Suppressor macrophage treated with lipopolysaccharide for 4 hours (primary cell): ENCODE measurements around the gene IQSEC1.

Experiments used
- DNase-seq: peaks from one replicate; pipeline ENCODE4 v3.0.0-alpha.2; 2020

Gene IQSEC1

GRCh38 chr3:12929801-12930200 is 143.4 kb downstream of the IQSEC1 start:
- DNase-seq = no peak

DNA sequence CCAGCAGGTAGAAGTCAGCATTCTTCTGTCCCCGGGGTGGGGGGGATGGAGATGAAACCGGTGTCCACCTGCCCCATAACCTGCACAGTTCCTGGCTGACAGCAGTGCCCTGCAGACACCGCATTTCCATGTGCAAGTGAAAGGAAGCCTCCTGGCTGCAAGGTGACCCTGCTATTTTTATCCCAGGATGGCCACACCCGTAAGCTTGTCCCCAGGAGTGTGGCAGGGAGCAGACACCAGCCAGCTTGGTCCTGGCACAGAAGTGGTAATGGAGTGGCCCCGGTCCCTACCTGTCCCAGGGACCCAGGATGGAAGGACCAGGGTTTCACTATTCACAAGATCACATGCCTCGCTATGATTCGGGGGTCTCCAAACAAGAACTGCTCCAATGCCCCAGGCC is 146.6 kb downstream of the IQSEC1 start:
- no peak for DNase-seq

GRCh38 chr3:12925648-12926047 is 147.6 kb downstream of the IQSEC1 start:
- no peak for DNase-seq

DNA sequence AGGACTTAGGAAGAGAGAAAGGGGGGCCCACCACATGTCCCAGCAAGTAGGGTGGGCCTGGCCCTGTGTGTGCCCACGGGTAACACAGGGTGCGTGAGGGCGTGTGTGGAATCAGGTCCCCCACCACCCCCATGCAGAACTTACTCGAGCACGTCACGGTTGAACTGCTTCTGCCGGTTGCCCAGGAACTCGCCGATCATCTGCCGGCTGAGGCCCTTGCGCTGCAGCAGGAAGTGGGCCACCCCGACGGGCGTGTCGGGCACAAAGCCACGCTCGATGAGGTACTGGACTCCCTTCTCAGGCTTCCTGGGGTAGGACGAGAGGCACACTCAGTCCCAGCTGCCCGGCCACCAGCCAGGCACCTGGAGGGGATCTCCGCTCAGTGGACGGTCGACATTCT is 148.8 kb downstream of the IQSEC1 start:
- no peak for DNase-seq

GRCh38 chr3:12922881-12923431 is 150.3 kb downstream of the IQSEC1 start:
- DNase-seq = no peak

DNA sequence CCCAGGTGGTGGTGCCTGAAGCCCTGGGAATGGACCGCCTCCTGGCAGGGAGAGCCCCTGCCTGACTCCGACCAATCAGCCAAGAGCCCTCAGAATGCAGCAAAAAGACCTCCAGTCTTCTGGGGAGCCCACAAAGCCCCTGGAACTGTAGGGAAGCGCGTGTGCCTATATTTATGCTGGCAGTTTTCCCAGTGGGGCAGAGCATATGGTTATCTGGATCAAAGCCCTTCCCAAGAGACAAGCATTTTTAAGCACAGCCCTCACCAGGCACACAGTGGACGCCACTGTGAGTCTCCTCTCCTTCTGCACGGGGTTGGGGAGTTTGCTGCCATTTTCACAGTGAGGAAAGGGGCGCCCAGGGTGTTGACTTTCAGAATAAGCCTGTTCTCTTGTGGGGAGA is 150.9 kb downstream of the IQSEC1 start:
- DNase-seq = no peak

DNA sequence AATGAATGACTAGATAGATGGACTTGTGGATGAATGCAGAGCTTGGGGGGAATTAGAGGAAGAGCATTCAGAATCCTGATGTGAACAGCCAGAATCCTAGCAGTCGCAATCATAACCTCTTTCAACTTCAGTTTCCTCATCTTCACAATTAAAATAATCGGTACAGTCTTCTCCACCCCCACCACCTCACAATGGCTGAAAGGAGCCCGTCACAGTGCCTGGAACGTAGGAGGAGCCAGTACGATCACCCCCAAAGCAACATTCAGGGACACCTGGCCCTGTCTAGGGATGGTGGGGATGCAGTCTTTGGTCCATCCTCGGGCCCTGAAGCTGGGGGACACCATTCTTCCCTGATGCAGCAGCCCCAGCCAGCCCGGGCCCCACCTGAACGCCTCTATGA is 151.5 kb downstream of the IQSEC1 start:
- DNase-seq = no peak

DNA sequence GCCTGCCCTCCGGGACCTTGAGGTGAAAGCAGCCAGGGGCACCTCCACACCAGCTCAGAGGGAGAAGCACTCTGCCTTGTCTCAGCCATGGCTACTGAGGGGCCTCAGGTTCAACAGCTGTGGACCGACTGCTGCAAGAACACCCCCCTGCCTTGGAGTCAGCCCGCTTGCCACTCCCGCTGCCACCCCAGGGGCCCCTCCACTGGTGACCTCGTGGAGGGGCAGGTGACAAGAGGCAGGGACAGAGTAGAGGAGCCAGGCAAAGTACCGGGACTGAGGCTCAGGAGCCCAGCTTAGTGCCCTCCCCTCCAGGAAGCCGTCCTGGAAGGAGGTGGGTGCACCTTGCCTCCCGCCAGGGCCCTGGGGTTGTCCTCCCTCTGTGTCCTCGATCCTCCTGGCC is 152.3 kb downstream of the IQSEC1 start:
- no peak for DNase-seq

GRCh38 chr3:12919205-12919604 is 154.0 kb downstream of the IQSEC1 start:
- no peak for DNase-seq

DNA sequence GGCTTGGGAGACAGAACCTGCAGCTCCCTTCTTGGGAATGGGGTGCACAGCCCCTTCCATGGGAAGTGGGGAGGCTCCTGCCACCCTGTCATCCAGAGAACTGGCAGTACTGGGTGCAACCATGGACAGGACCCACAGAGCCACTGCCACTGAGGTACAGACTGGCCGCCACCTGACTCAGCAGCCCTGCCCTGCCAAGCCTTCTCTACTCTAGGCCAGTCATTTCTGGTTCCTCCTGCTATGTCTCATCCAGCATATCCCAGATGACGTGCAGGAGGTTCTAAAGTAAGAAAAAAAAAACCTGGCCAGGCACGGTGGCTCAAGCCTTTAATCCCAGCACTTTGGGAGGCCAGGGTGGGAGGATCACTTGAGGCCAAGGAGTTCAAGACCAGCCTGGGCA is 155.0 kb downstream of the IQSEC1 start:
- DNase-seq = no peak

DNA sequence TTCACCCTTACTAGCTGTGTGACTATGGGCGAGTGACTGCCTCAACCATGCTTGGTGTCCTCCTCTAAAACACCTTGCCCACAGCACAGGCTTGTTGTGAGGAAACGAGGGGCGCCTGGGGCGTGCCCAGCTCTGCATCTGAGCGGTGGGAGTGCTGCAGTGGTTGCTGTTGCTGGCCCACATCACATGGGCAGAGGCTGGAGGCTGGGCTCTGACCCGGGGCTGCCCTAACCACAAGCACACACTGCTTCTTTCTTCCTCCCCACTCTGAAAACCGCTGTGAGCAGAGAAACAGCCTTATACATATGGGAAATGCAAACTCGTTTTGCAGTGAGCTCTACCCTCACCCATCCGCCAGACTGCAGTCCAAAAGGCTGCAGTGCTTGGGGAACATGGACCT is 157.1 kb downstream of the IQSEC1 start:
- no peak for DNase-seq

GRCh38 chr3:12914088-12914487 is 159.1 kb downstream of the IQSEC1 start:
- no peak for DNase-seq

DNA sequence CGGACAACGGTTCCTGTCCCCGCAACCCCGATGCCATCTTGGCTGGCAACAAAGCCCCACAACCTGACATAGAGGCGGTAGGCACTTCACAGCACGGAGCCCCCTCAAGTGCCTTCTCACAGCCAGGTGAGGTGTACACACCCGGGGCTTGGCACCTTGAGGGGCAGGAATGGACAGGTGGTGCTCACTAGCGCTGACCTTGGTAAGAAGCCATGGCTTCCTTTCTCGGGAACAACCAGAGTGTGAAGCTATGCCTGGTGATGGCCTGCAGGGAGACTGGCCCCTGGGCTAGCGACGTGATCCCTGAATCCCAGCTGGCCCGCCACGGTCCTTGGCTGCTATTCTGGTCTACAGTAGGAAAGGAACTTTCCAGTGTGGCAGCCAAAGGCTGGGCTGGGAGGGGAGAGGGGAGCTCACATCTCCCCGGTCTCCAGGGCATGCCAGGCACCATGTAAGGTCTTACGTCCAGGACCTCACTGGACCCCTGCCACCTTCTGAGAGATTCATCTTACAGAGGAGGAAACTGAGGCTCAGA is 161.3 kb downstream of the IQSEC1 start:
- DNase-seq = no peak

DNA sequence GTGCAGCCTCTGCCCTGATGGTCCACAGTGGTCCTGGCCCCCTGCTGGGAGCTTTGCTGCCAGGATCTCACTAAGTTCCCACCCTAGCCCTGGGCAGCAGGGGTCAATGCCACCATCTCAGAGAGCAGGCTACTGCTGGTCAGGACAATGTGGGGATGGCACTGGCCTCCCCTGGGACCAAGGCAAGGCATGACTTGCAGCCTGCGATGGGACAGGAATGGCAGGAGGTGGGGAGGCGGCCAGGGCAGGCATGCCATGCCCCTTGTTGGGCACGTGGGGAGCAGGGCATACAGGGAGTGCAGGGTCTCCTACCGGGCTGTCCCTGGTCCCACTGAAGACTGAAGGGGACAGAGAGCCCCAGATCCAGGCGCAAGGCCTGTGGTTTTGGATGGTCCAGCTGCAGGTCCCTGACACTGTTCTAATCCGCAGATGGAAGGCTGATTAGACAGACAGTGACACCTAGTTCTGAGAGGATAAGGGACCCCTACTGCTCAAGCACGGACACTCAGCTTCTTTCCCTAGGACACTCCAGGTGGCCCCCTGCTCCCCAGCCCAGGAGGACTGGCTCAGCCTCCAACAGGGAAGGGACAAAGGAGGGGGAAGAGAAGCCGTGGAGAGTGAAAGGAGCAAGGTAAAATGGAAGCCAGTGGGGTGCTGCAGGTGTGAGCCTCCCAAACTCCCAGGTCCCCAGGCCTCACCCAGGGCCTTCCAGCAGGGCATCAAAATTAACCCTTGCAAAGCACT is 162.7 kb downstream of the IQSEC1 start:
- no peak for DNase-seq

- DNase-seq = no peak
These were observed 163.5 kb downstream of the IQSEC1 start for GRCh38 chr3:12909710-12910109.

GRCh38 chr3:12908859-12909258 is 164.4 kb downstream of the IQSEC1 start:
- DNase-seq = no peak

GRCh38 chr3:12908136-12908730 is 165.0 kb downstream of the IQSEC1 start:
- no peak for DNase-seq

DNA sequence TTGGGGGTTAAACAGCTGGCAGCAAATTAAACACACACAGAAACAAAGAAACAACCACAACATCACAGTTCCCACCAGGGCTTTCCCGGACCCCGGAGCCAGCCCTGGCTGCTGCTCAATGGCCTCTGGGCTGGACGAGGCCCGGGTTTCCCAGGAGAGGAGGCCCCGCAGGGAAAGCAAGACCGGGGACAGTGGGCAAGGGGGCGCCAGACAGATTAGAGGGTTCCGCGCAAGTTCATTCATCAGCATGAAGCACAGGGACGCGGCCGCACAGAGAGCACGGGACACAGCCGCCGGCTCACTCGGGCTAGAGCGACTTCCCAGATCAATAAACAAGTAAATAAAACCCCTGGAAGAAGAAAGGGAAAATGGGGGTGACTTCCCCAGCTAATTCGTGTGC is 165.5 kb downstream of the IQSEC1 start:
- DNase-seq = no peak

- no peak for DNase-seq
These were observed 165.9 kb downstream of the IQSEC1 start for GRCh38 chr3:12907296-12907695.

DNA sequence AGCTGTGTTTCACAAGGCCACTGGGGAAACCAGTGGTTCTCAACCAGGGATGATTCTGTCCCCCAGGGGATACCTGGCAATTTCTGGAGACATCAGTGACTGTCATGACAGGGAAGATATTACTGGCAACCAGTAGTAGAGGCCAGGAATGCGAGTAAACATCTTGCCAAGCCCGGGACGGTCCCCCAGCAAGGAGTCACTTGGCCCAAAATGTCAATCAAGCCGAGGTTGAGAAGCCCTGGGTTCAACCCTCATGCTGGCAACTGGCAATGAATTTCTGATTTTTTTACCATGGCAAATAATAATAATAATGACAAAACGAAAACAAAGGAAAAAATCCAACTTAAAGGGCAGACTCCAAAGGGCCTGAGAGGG is 166.3 kb downstream of the IQSEC1 start:
- DNase-seq = no peak

GRCh38 chr3:12906141-12906915 is 166.9 kb downstream of the IQSEC1 start:
- no peak for DNase-seq

- no peak for DNase-seq
These were observed 167.7 kb downstream of the IQSEC1 start for GRCh38 chr3:12905316-12906071.

- DNase-seq = no peak
These were observed 168.3 kb downstream of the IQSEC1 start for GRCh38 chr3:12904951-12905315.
